ENCODE results near the gene ADCY7. TPM values are rescaled to one million over a fixed set of nuclear protein-coding genes. Genes with fewer than 3 reads are reported as not detected.

Gene ADCY7
- total and polyA plus RNA-seq, 12 donors: 2.8 to 44.4 (median 17.5) TPM

- 58 to 91% (median 76%) methylated on average over 11 of the region's 11 CpGs for WGBS, 4 donors
- no peak overlapping the region for H3K4me3 ChIP-seq
- no peak overlapping the region for H3K27ac ChIP-seq
- no peaks in the 10 kb centered on the region for H3K27me3 ChIP-seq
- intact Hi-C loops (cut with DNase I): no loop called here
- peaks cover 0 to 42% of the 10 kb centered on the region in 2 donors for H3K36me3 ChIP-seq (replicated peaks in 1 of 2)
- no peak for TF ChIP-seq POLR2A (IDR thresholded peaks at IDR 0.05)
- TF ChIP-seq, protein P1, sequence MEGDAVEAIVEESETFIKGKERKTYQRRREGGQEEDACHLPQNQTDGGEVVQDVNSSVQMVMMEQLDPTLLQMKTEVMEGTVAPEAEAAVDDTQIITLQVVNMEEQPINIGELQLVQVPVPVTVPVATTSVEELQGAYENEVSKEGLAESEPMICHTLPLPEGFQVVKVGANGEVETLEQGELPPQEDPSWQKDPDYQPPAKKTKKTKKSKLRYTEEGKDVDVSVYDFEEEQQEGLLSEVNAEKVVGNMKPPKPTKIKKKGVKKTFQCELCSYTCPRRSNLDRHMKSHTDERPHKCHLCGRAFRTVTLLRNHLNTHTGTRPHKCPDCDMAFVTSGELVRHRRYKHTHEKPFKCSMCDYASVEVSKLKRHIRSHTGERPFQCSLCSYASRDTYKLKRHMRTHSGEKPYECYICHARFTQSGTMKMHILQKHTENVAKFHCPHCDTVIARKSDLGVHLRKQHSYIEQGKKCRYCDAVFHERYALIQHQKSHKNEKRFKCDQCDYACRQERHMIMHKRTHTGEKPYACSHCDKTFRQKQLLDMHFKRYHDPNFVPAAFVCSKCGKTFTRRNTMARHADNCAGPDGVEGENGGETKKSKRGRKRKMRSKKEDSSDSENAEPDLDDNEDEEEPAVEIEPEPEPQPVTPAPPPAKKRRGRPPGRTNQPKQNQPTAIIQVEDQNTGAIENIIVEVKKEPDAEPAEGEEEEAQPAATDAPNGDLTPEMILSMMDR (IDR thresholded peaks at IDR 0.05): no peak
- no peak for DNase-seq
- no peaks in the 10 kb centered on the region for H3K4me1 ChIP-seq (replicated peaks in 1 of 2)
- no peaks in the 10 kb centered on the region for H3K9me3 ChIP-seq (replicated peaks in 1 of 3)
Observed at GRCh38 chr16:50329446-50330189, 63.3 kb downstream of the ADCY7 start.

GRCh38 chr16:50331570-50331969, 65.2 kb downstream of the ADCY7 start:
- intact Hi-C loops (cut with DNase I): no loop called here
- Histone ChIP-seq H3K36me3 (replicated peaks in 1 of 2) (peaks cover 0 to 30% of the 10 kb centered on the region in 2 donors), H3K4me1 (replicated peaks in 1 of 2) (no peaks in the 10 kb centered on the region), H3K9me3 (replicated peaks in 1 of 3) (no peaks in the 10 kb centered on the region), H3K27ac (no peak overlapping the region), H3K4me3 (no peak overlapping the region), H3K27me3 (no peaks in the 10 kb centered on the region)
- TF ChIP-seq, protein P1 (IDR thresholded peaks at IDR 0.05): no peak
- no peak for TF ChIP-seq POLR2A (IDR thresholded peaks at IDR 0.05)
- 76 to 98% (median 91%) methylated on average over 5 of the region's 5 CpGs for WGBS, 4 donors
- no peak for DNase-seq

- intact Hi-C loops (cut with DNase I): no loop called here
- H3K27me3 ChIP-seq: no peaks in the 10 kb centered on the region
- no peak overlapping the region for H3K27ac ChIP-seq
- H3K36me3 ChIP-seq (replicated peaks in 1 of 2): peaks cover 0 to 30% of the 10 kb centered on the region in 2 donors
- DNase-seq: no peak
- H3K4me1 ChIP-seq (replicated peaks in 1 of 2): no peaks in the 10 kb centered on the region
- TF ChIP-seq, protein P1 (IDR thresholded peaks at IDR 0.05): no peak
- no peak for TF ChIP-seq POLR2A (IDR thresholded peaks at IDR 0.05)
- 93 to 100% (median 98%) methylated on average over 3 of the region's 3 CpGs for WGBS, 4 donors
- H3K9me3 ChIP-seq (replicated peaks in 1 of 3): no peaks in the 10 kb centered on the region
- no peak overlapping the region for H3K4me3 ChIP-seq
Observed at GRCh38 chr16:50332599-50332998, 66.2 kb downstream of the ADCY7 start.

GRCh38 chr16:50334106-50334975, 68.0 kb downstream of the ADCY7 start:
- 90 to 98% (median 94%) methylated on average over 14 of the region's 14 CpGs for WGBS, 4 donors
- intact Hi-C loops (cut with DNase I): no loop called here
- no peaks in the 10 kb centered on the region for H3K27me3 ChIP-seq
- H3K27ac ChIP-seq: no peak overlapping the region
- no peaks in the 10 kb centered on the region for H3K9me3 ChIP-seq (replicated peaks in 1 of 3)
- peaks cover 0 to 24% of the 10 kb centered on the region in 2 donors for H3K36me3 ChIP-seq (replicated peaks in 1 of 2)
- no peaks in the 10 kb centered on the region for H3K4me1 ChIP-seq (replicated peaks in 1 of 2)
- DNase-seq: no peak
- H3K4me3 ChIP-seq: no peak overlapping the region
- TF ChIP-seq, protein P1 (IDR thresholded peaks at IDR 0.05): no peak
- TF ChIP-seq POLR2A (IDR thresholded peaks at IDR 0.05): no peak
